Activated CD8-positive, alpha-beta memory T cell treated with anti-CD3 and anti-CD28 coated beads, Interleukin-2, amount 10 ng/mL, durations not matched to agents 7 days and 5 days (primary cell): ENCODE measurements around the gene KRTAP10-3. TPM values are rescaled to one million over a fixed set of nuclear protein-coding genes. Genes with fewer than 3 reads are reported as not detected.
"Not testable (repeated sequence)": the region's sequence is repeated elsewhere in the genome, so short reads cannot be mapped to it uniquely, and the experiment has no call there.

ENCODE experiments used
- ATAC-seq: fragments of 150-1000 bp; cut with Tn5 transposase; one replicate; pipeline ENCODE4 v1.10.0; 2021; ENCODE audit warnings: moderate library complexity
- CTCF ChIA-PET: fragments of 350-600 bp; sonication (Branson Sonifier 250); formaldehyde crosslinking; loops from one replicate; lab custom pipeline; 2021; ENCODE audit warnings: antibody characterized with exemption; lab: Charles Lee
- DNase-seq: peaks from one replicate; pipeline ENCODE4 v3.0.0-alpha.2; 2020
- H3K27ac Mint-ChIP-seq: one replicate; pipeline ENCODE4 v1.8.0; 2021; ENCODE audit warnings: mild to moderate bottlenecking, mixed read lengths
- H3K27me3 Mint-ChIP-seq: one replicate; pipeline ENCODE4 v1.8.0; 2021; ENCODE audit warnings: mixed read lengths
- H3K36me3 Mint-ChIP-seq: one replicate; pipeline ENCODE4 v1.8.0; 2021; ENCODE audit warnings: mild to moderate bottlenecking, mixed read lengths
- H3K4me1 Mint-ChIP-seq: one replicate; pipeline ENCODE4 v1.8.0; 2021; ENCODE audit warnings: mixed read lengths
- H3K4me3 Mint-ChIP-seq: one replicate; pipeline ENCODE4 v1.8.0; 2021; ENCODE audit warnings: mild to moderate bottlenecking, moderate library complexity, mixed read lengths
- H3K9me3 Mint-ChIP-seq: one replicate; pipeline ENCODE4 v1.8.0; 2022; ENCODE audit warnings: low read depth, mixed read lengths
- total RNA-seq, 2 experiments: library from RNA; stranded (reverse); gene quantifications; one replicate each; pipeline ENCODE4 v1.2.3, GENCODE V29; 2021

KRTAP10-3 gene
- total RNA-seq, 2 experiments from 2014 or later, result not detected

- H3K27ac Mint-ChIP-seq, result no peak overlapping the region
- H3K4me3 Mint-ChIP-seq, result no peak overlapping the region
- DNase-seq (no peak), ATAC-seq (no peak)
- H3K4me1 Mint-ChIP-seq, result peaks cover 14% of the 10 kb centered on the region
- H3K27me3 Mint-ChIP-seq, result peaks cover 25% of the 10 kb centered on the region
- H3K36me3 Mint-ChIP-seq, result peaks cover 15% of the 10 kb centered on the region
- CTCF ChIA-PET, result no interaction called here
- H3K9me3 Mint-ChIP-seq, result peaks cover 32% of the 10 kb centered on the region
Observed at GRCh38 chr21:44582055-44582454, 23.5 kb upstream of the KRTAP10-3 start.

GRCh38 chr21:44581158-44581557, 22.6 kb upstream of the KRTAP10-3 start:
- Mint-ChIP-seq H3K4me3 (no peak overlapping the region), H3K9me3 (peaks cover 32% of the 10 kb centered on the region), H3K36me3 (peaks cover 15% of the 10 kb centered on the region), H3K27me3 (peaks cover 16% of the 10 kb centered on the region), H3K27ac (no peak overlapping the region), H3K4me1 (peaks cover 14% of the 10 kb centered on the region)
- no peak for ATAC-seq
- DNase-seq, result no peak
- CTCF ChIA-PET, result interaction anchor here (1.1 to 1.8 kb wide), 2 partner anchors 70 to 213 kb away, joined by 3 to 4 read pairs; no protein-coding TSS in a partner anchor

GRCh38 chr21:44580231-44580821, 21.7 kb upstream of the KRTAP10-3 start, which contains the start of gene KRTAP10-5:
Gene KRTAP10-5, minus strand, starts transcription at chr21:44580604. Its CDS starts 26 bp downstream, at chr21:44580578.
- H3K27ac Mint-ChIP-seq, DNase-seq, ATAC-seq, H3K27me3 Mint-ChIP-seq, H3K4me3 Mint-ChIP-seq: not testable (repeated sequence)
- CTCF ChIA-PET, result interaction anchor here (1.8 kb wide), 1 partner anchor 213 kb away, joined by 4 read pairs; no protein-coding TSS in a partner anchor
- H3K36me3 Mint-ChIP-seq, result peaks cover 15% of the 10 kb centered on the region
- peaks cover 34% of the 10 kb centered on the region for H3K9me3 Mint-ChIP-seq
- peaks cover 14% of the 10 kb centered on the region for H3K4me1 Mint-ChIP-seq

GRCh38 chr21:44579833-44580144, 21.2 kb upstream of the KRTAP10-3 start:
- ATAC-seq, result no peak
- no peak for DNase-seq
- H3K36me3 Mint-ChIP-seq, result peaks cover 15% of the 10 kb centered on the region
- CTCF ChIA-PET, result interaction anchor here (1.8 kb wide), 1 partner anchor 214 kb away, joined by 4 read pairs; no protein-coding TSS in a partner anchor
- no peak overlapping the region for H3K27ac Mint-ChIP-seq
- H3K4me1 Mint-ChIP-seq, result peaks cover 14% of the 10 kb centered on the region
- H3K4me3 Mint-ChIP-seq, result no peak overlapping the region
- peaks cover 34% of the 10 kb centered on the region for H3K9me3 Mint-ChIP-seq
- H3K27me3 Mint-ChIP-seq, result peaks cover 7% of the 10 kb centered on the region

- H3K4me1 Mint-ChIP-seq, result peaks cover 11% of the 10 kb centered on the region
- no peak overlapping the region for H3K27ac Mint-ChIP-seq
- H3K36me3 Mint-ChIP-seq, result peaks cover 15% of the 10 kb centered on the region
- peaks cover 5% of the 10 kb centered on the region for H3K27me3 Mint-ChIP-seq
- ATAC-seq, result no peak
- no peak overlapping the region for H3K4me3 Mint-ChIP-seq
- peaks cover 34% of the 10 kb centered on the region for H3K9me3 Mint-ChIP-seq
- peak; percentile 11 for DNase-seq
- CTCF ChIA-PET, result interaction anchor here (1.8 kb wide), 1 partner anchor 214 kb away, joined by 4 read pairs; no protein-coding TSS in a partner anchor
Observed at GRCh38 chr21:44579056-44579832, 20.6 kb upstream of the KRTAP10-3 start.

GRCh38 chr21:44578371-44579055, 19.9 kb upstream of the KRTAP10-3 start:
- H3K27ac Mint-ChIP-seq, result no peak overlapping the region
- CTCF ChIA-PET, result no interaction called here
- no peak overlapping the region for H3K4me3 Mint-ChIP-seq
- H3K36me3 Mint-ChIP-seq, result peaks cover 15% of the 10 kb centered on the region
- DNase-seq, result peak; percentile 33
- peaks cover 3% of the 10 kb centered on the region for H3K27me3 Mint-ChIP-seq
- H3K4me1 Mint-ChIP-seq, result peaks cover 4% of the 10 kb centered on the region
- ATAC-seq, result no peak
- peaks cover 34% of the 10 kb centered on the region for H3K9me3 Mint-ChIP-seq

- no peaks in the 10 kb centered on the region for H3K4me1 Mint-ChIP-seq
- DNase-seq (peak; percentile 12), ATAC-seq (no peak)
- no peak overlapping the region for H3K27ac Mint-ChIP-seq
- CTCF ChIA-PET, result no interaction called here
- H3K4me3 Mint-ChIP-seq, result no peak overlapping the region
- H3K9me3 Mint-ChIP-seq, result peaks cover 24% of the 10 kb centered on the region
- H3K27me3 Mint-ChIP-seq, result peaks cover 3% of the 10 kb centered on the region
- peaks cover 12% of the 10 kb centered on the region for H3K36me3 Mint-ChIP-seq
Observed at GRCh38 chr21:44576025-44576420, 17.4 kb upstream of the KRTAP10-3 start.

- Mint-ChIP-seq H3K4me3 (no peak overlapping the region), H3K27me3 (peaks cover 3% of the 10 kb centered on the region), H3K27ac (no peak overlapping the region), H3K4me1 (no peaks in the 10 kb centered on the region), H3K9me3 (peaks cover 21% of the 10 kb centered on the region), H3K36me3 (peaks cover 11% of the 10 kb centered on the region)
- peak; percentile 25 for DNase-seq
- CTCF ChIA-PET, result interaction anchor here (1.0 to 1.1 kb wide), 2 partner anchors 28 to 218 kb away, joined by 3 to 5 read pairs; no protein-coding TSS in a partner anchor
- ATAC-seq, result no peak
Observed at GRCh38 chr21:44575307-44576024, 16.9 kb upstream of the KRTAP10-3 start.

GRCh38 chr21:44574457-44575306, 16.1 kb upstream of the KRTAP10-3 start:
- CTCF ChIA-PET, result interaction anchor here (0.7 to 1.1 kb wide), 3 partner anchors 27 to 219 kb away, joined by 3 to 5 read pairs (median 4); no protein-coding TSS in a partner anchor
- Mint-ChIP-seq H3K9me3 (peaks cover 16% of the 10 kb centered on the region), H3K27me3 (peaks cover 3% of the 10 kb centered on the region), H3K27ac (no peak overlapping the region), H3K4me1 (no peaks in the 10 kb centered on the region), H3K4me3 (no peak overlapping the region), H3K36me3 (peaks cover 8% of the 10 kb centered on the region)
- no peak for ATAC-seq
- DNase-seq, result peak; percentile 35

GRCh38 chr21:44573630-44574456, 15.2 kb upstream of the KRTAP10-3 start, which contains the start of gene KRTAP10-4:
Gene KRTAP10-4, plus strand, starts transcription at chr21:44573729. Its CDS starts 30 bp downstream, at chr21:44573759.
- DNase-seq, result peak; percentile 15
- CTCF ChIA-PET, result interaction anchor here (0.7 to 1.1 kb wide), 2 partner anchors 113 to 219 kb away, joined by 3 to 4 read pairs; no protein-coding TSS in a partner anchor
- H3K4me3 Mint-ChIP-seq, H3K36me3 Mint-ChIP-seq, H3K4me1 Mint-ChIP-seq, H3K27ac Mint-ChIP-seq, ATAC-seq, H3K27me3 Mint-ChIP-seq: not testable (repeated sequence)
- H3K9me3 Mint-ChIP-seq, result peaks cover 16% of the 10 kb centered on the region

GRCh38 chr21:44572959-44573583, 14.5 kb upstream of the KRTAP10-3 start:
- no peak overlapping the region for H3K27ac Mint-ChIP-seq
- H3K4me3 Mint-ChIP-seq, result no peak overlapping the region

More at GRCh38 chr21:44572959-44573583, 14.5 kb upstream of the KRTAP10-3 start:
- H3K4me1 Mint-ChIP-seq, result no peaks in the 10 kb centered on the region
- CTCF ChIA-PET, result no interaction called here
- ATAC-seq (no peak), DNase-seq (peak; percentile 23)
- peaks cover 3% of the 10 kb centered on the region for H3K27me3 Mint-ChIP-seq
- peaks cover 13% of the 10 kb centered on the region for H3K9me3 Mint-ChIP-seq
- peaks cover 4% of the 10 kb centered on the region for H3K36me3 Mint-ChIP-seq
